Measurements from ENCODE around the gene C1RL. TPM values are rescaled to one million over a fixed set of nuclear protein-coding genes. Genes with fewer than 3 reads are reported as not detected.

C1RL gene
- total and polyA plus RNA-seq, 2 donors from 2014 or later: 25.2 to 147 TPM

- DNase-seq: no peak
Observed at GRCh38 chr12:7112041-7112440, 3.0 kb upstream of the C1RL start.

GRCh38 chr12:7110661-7111060 lies 1.6 kb upstream of the C1RL start:
- Histone ChIP-seq H3K36me3 (ENCODE audit: control insufficient read depth in 2 of 3, insufficient read depth in 3 of 3, low read length in 3 of 3) (peaks cover 0 to 4% (median 0%) of the 10 kb centered on the region in 3 donors), H3K27ac (ENCODE audit: low read depth in 2 of 2, low read length in 2 of 2) (no peak overlapping the region), H3K9me3 (ENCODE audit: control insufficient read depth in 2 of 3, insufficient read depth in 1 of 3, low read length in 3 of 3) (no peaks in the 10 kb centered on the region), H3K4me3 (ENCODE audit: low read length in 3 of 3) (no peak overlapping the region), H3K4me1 (ENCODE audit: control insufficient read depth in 2 of 3, insufficient read depth in 2 of 3, low read depth in 1 of 3, low read length in 3 of 3) (peaks cover 0 to 10% (median 0%) of the 10 kb centered on the region in 3 donors), H3K9ac (ENCODE audit: low read length in 3 of 3) (no peak overlapping the region), H3K27me3 (ENCODE audit: control insufficient read depth, insufficient read depth, low read length) (no peaks in the 10 kb centered on the region)
- TF ChIP-seq CTCF (IDR thresholded peaks at IDR 0.05; ENCODE audit: borderline replicate concordance, extremely low read depth, insufficient read depth): no peak
- DNase-seq (peak in 1 of 5 donors; percentile 46), FAIRE-seq (no peak)
- intact Hi-C loops (cut with DNase I): no loop called here

More at GRCh38 chr12:7112041-7112440, 3.0 kb upstream of the C1RL start:
- peaks cover 0 to 4% (median 0%) of the 10 kb centered on the region in 3 donors for H3K36me3 ChIP-seq (ENCODE audit: control insufficient read depth in 2 of 3, insufficient read depth in 3 of 3, low read length in 3 of 3)
- H3K27ac ChIP-seq (ENCODE audit: low read depth in 2 of 2, low read length in 2 of 2): no peak overlapping the region
- no peak for FAIRE-seq
- H3K27me3 ChIP-seq (ENCODE audit: control insufficient read depth, insufficient read depth, low read length): no peaks in the 10 kb centered on the region
- H3K4me3 ChIP-seq (ENCODE audit: low read length in 3 of 3): no peak overlapping the region
- H3K9ac ChIP-seq (ENCODE audit: low read length in 3 of 3): no peak overlapping the region
- peaks cover 0 to 10% (median 0%) of the 10 kb centered on the region in 3 donors for H3K4me1 ChIP-seq (ENCODE audit: control insufficient read depth in 2 of 3, insufficient read depth in 2 of 3, low read depth in 1 of 3, low read length in 3 of 3)
- TF ChIP-seq CTCF (IDR thresholded peaks at IDR 0.05; ENCODE audit: borderline replicate concordance, extremely low read depth, insufficient read depth): no peak
- intact Hi-C loops (cut with DNase I): no loop called here
- H3K9me3 ChIP-seq (ENCODE audit: control insufficient read depth in 2 of 3, insufficient read depth in 1 of 3, low read length in 3 of 3): no peaks in the 10 kb centered on the region

GRCh38 chr12:7109572-7109920 lies 532 bp upstream of the C1RL start:
- no peaks in the 10 kb centered on the region for H3K9me3 ChIP-seq (ENCODE audit: control insufficient read depth in 2 of 3, insufficient read depth in 1 of 3, low read length in 3 of 3)
- no peak for FAIRE-seq
- TF ChIP-seq CTCF (IDR thresholded peaks at IDR 0.05; ENCODE audit: borderline replicate concordance, extremely low read depth, insufficient read depth): no peak
- no peaks in the 10 kb centered on the region for H3K27me3 ChIP-seq (ENCODE audit: control insufficient read depth, insufficient read depth, low read length)
- H3K4me3 ChIP-seq (ENCODE audit: low read length in 3 of 3): peak overlapping the region in 1 of 3 donors; percentile 71
- no peak overlapping the region for H3K27ac ChIP-seq (ENCODE audit: low read depth in 2 of 2, low read length in 2 of 2)
- intact Hi-C loops (cut with DNase I): no loop called here
- DNase-seq: no peak
- H3K36me3 ChIP-seq (ENCODE audit: control insufficient read depth in 2 of 3, insufficient read depth in 3 of 3, low read length in 3 of 3): peaks cover 0 to 4% (median 0%) of the 10 kb centered on the region in 3 donors
- peak overlapping the region in 1 of 3 donors; percentile 15 for H3K9ac ChIP-seq (ENCODE audit: low read length in 3 of 3)
- H3K4me1 ChIP-seq (ENCODE audit: control insufficient read depth in 2 of 3, insufficient read depth in 2 of 3, low read depth in 1 of 3, low read length in 3 of 3): peaks cover 0 to 10% (median 0%) of the 10 kb centered on the region in 3 donors

Data from kidney (tissue), 14 donors.